SK-N-SH treated with all-trans-retinoic acid at 6 μM for 48 hours (cell line): ENCODE results near the gene MYDGF.

Source experiments
- ATAC-seq: fragments of 200-7000 bp; cut with Tn5 transposase; 3 replicates; pipeline ENCODE4 v1.9.1; 2020; ENCODE audit warnings: mild to moderate bottlenecking, moderate library complexity
- ARNTL ChIP-seq: fragments of 450-650 bp; formaldehyde crosslinking; IDR thresholded peaks from 2 replicates; pipeline ENCODE4 v1.5.0; 2020; ENCODE audit warnings: low read depth, mild to moderate bottlenecking, moderate library complexity, borderline replicate concordance
- CREB5 ChIP-seq: fragments of 250-450 bp; sonication (Bioruptor Pico); IDR thresholded peaks from 2 replicates; pipeline ENCODE4 v1.5.1; 2020; ENCODE audit warnings: low read depth, mild to moderate bottlenecking, moderate library complexity
- CSRNP3 ChIP-seq: fragments of 250-450 bp; sonication (Bioruptor Pico); IDR thresholded peaks from 2 replicates; pipeline ENCODE4 v1.5.1; 2021; ENCODE audit warnings: mild to moderate bottlenecking, moderate library complexity
- ESRRG ChIP-seq: fragments of 250-450 bp; sonication (Bioruptor Pico); IDR thresholded peaks from 2 replicates; pipeline ENCODE4 v1.6.1; 2021; ENCODE audit warnings: mild to moderate bottlenecking
- GLIS3 ChIP-seq: fragments of 250-450 bp; sonication (Bioruptor Pico); IDR thresholded peaks from 2 replicates; pipeline ENCODE4 v1.5.0; 2020; ENCODE audit warnings: mild to moderate bottlenecking, moderate library complexity
- OSR1 ChIP-seq: fragments of 250-450 bp; sonication (Bioruptor Pico); IDR thresholded peaks from 2 replicates; pipeline ENCODE4 v1.8.0; 2022; ENCODE audit warnings: moderate library complexity, mild to moderate bottlenecking, inconsistent platforms
- PATZ1 ChIP-seq: fragments of 250-450 bp; sonication (Bioruptor Pico); IDR thresholded peaks from 2 replicates; pipeline ENCODE4 v1.8.0; 2020; ENCODE audit warnings: mild to moderate bottlenecking, moderate library complexity, borderline replicate concordance
- POU6F1 ChIP-seq: fragments of 250-450 bp; sonication (Bioruptor Pico); IDR thresholded peaks from 2 replicates; pipeline ENCODE4 v1.8.0; 2021; ENCODE audit warnings: low read depth, mild to moderate bottlenecking, moderate library complexity, borderline replicate concordance
- PPARA ChIP-seq: fragments of 250-450 bp; sonication (Bioruptor Pico); IDR thresholded peaks from 2 replicates; pipeline ENCODE4 v1.5.0; 2020; ENCODE audit warnings: mild to moderate bottlenecking, borderline replicate concordance
- RARB ChIP-seq: fragments of 250-450 bp; sonication (Bioruptor Pico); IDR thresholded peaks from 2 replicates; pipeline ENCODE4 v1.8.0; 2021; ENCODE audit warnings: mild to moderate bottlenecking, moderate library complexity
- SNAI2 ChIP-seq: fragments of 250-450 bp; sonication (Bioruptor Pico); IDR thresholded peaks from 2 replicates; pipeline ENCODE4 v1.5.0; 2020; ENCODE audit warnings: mild to moderate bottlenecking, moderate library complexity
- TCF4 ChIP-seq: fragments of 250-450 bp; sonication (Bioruptor Pico); IDR thresholded peaks from 2 replicates; pipeline ENCODE4 v1.8.0; 2021; ENCODE audit warnings: mild to moderate bottlenecking, moderate library complexity, borderline replicate concordance
- TOX ChIP-seq: fragments of 250-450 bp; sonication (Bioruptor Pico); IDR thresholded peaks from 2 replicates; pipeline ENCODE4 v1.8.0; 2021; ENCODE audit warnings: mild to moderate bottlenecking, moderate library complexity, borderline replicate concordance
- TSHZ2 ChIP-seq: fragments of 250-450 bp; sonication (Bioruptor Pico); IDR thresholded peaks from 2 replicates; pipeline ENCODE4 v1.5.0; 2020; ENCODE audit warnings: mild to moderate bottlenecking, moderate library complexity
- ZFP3 ChIP-seq: fragments of 250-450 bp; sonication (Bioruptor Pico); IDR thresholded peaks from 2 replicates; pipeline ENCODE4 v1.5.0; 2020; ENCODE audit warnings: mild to moderate bottlenecking, moderate library complexity
- ZFP30 ChIP-seq: fragments of 450-650 bp; formaldehyde crosslinking; IDR thresholded peaks from 2 replicates; pipeline ENCODE4 v1.5.0; 2022; ENCODE audit warnings: mild to moderate bottlenecking, moderate library complexity
- ZNF565 ChIP-seq: fragments of 450-650 bp; formaldehyde crosslinking; conservative IDR thresholded peaks from 2 replicates; pipeline ENCODE4 v1.5.0; 2020; ENCODE audit warnings: low read depth, mild to moderate bottlenecking, moderate library complexity

The MYDGF gene

GRCh38 chr19:4688587-4688986 lies 18.4 kb upstream of the MYDGF start (continued):
- TF ChIP-seq CREB5 (CRISPR knock-in tag) (no peak), ESRRG (CRISPR knock-in tag) (no peak), OSR1 (CRISPR knock-in tag) (no peak), TOX (CRISPR knock-in tag) (no peak), ZFP30 (CRISPR knock-in tag) (no peak), SNAI2 (CRISPR knock-in tag) (no peak)
- TF ChIP-seq, all 23 proteins: peak for 0

- TF ChIP-seq PATZ1 (CRISPR knock-in tag) (no peak), CSRNP3 (CRISPR knock-in tag) (no peak)
- ATAC-seq, result no peak
Measured at GRCh38 chr19:4687396-4687795, 17.3 kb upstream of the MYDGF start.

GRCh38 chr19:4686700-4687099 lies 16.6 kb upstream of the MYDGF start:
- no peak for ATAC-seq

GRCh38 chr19:4684312-4685095 lies 14.4 kb upstream of the MYDGF start:
- ATAC-seq, result no peak
- no peak for TF ChIP-seq PPARA

More at GRCh38 chr19:4686700-4687099, 16.6 kb upstream of the MYDGF start:
- no peak for TF ChIP-seq TSHZ2 (CRISPR knock-in tag)

GRCh38 chr19:4682417-4683200 lies 12.5 kb upstream of the MYDGF start:
- no peak for ATAC-seq
- TF ChIP-seq ZFP3 (CRISPR knock-in tag), result no peak
- TF ChIP-seq GLIS3 (CRISPR knock-in tag), result no peak
- TF ChIP-seq PATZ1 (CRISPR knock-in tag), result no peak
- TF ChIP-seq TCF4 (CRISPR knock-in tag), result no peak
- no peak for TF ChIP-seq ZFP30 (CRISPR knock-in tag)
- TF ChIP-seq TOX (CRISPR knock-in tag), result no peak
- TF ChIP-seq POU6F1 (CRISPR knock-in tag), result no peak
- no peak for TF ChIP-seq ARNTL (CRISPR knock-in tag)
- TF ChIP-seq SNAI2 (CRISPR knock-in tag), result no peak
- TF ChIP-seq CREB5 (CRISPR knock-in tag), result no peak
- no peak for TF ChIP-seq CSRNP3 (CRISPR knock-in tag)
- no peak for TF ChIP-seq PPARA
- no peak for TF ChIP-seq ZNF565 (CRISPR knock-in tag)
- TF ChIP-seq RARB (CRISPR knock-in tag), result no peak
